Astrocyte (in vitro differentiated cells and primary cell): Measurements from ENCODE around the gene IWS1.

Experiments
- CTCF ChIP-seq: IDR thresholded peaks from 2 replicates; pipeline ENCODE4 v1.5.1; 2011; ENCODE audit warnings: low read depth, mild to moderate bottlenecking, inconsistent platforms, low read length, moderate library complexity; ENCODE audit not compliant: insufficient read depth
- EZH2 ChIP-seq: IDR thresholded peaks from 2 replicates; pipeline ENCODE4 v1.6.1; 2012; ENCODE audit warnings: mild to moderate bottlenecking, low read length, inconsistent platforms; ENCODE audit not compliant: insufficient read depth

- TF ChIP-seq CTCF = no peak
- no peak for TF ChIP-seq EZH2
These were observed 13.9 kb downstream of the IWS1 start for GRCh38 chr2:127512362-127512761.
